Germinal center (tissue), 1 donor: ENCODE measurements around the gene CAVIN1.
"Not testable (repeated sequence)": the region's sequence is repeated elsewhere in the genome, so short reads cannot be mapped to it uniquely, and the experiment has no call there.

Source experiments
- DNase-seq: peaks from one replicate; pipeline ENCODE4 v3.0.0; 2012; ENCODE audit warnings: mixed read lengths, low spot score

The CAVIN1 gene

DNA sequence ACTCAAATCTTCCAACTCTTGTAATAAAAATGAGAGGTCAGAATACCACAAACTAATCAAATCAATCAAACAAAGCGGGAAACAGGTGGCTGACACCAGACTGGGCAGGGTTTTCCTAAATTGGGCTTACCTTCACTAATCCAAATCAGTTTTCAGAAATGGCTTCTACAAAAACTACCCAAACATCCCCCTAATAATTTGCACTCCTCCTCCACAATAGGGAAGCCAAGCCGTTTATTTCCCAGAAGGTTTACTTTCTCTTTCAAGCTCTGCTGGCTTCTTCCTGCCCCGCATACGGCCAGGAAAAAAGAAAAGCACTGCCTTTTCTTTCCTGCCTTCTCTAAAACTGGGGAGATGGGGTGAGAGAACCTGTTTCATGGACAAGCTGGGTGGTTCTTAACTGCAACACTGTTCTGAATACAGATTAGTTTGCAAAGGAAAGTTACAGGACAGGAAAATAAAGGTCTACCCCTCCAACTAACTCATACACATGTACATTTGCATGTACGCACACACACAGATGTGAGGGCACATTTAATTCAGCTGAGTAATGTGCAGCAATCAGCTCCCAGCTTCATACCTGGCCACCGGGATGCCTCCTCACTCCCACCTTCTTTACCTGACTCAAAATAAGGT lies 44.0 kb downstream of the CAVIN1 start:
- DNase-seq, result peak; percentile 50

DNA sequence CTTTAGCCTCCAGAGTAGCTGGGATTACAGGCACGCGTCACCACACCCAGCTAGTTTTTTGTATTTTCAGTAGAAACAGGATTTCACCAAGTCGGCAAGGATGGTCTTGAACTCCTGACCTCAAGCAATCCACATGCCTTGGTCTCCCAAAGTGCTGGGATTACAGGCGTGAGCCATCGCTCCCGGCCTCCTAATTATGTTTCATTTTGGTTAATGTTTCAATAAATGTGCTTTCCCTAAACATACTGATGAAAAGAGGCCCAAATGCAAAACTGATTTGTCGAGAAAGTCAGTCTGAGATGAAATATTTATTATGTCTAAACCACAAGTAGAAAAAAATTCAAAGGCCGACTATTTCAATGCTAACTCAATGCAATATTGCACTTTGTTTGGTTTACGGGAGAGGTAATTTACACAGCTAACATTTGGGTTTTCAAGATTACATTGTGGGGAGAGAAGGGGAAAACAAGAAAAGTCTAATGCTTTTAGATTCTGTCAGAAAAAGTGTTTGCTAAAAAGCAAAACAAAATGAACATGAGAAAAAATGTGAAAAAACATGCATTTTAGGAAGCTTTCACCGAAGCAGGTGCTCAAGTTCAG lies 44.6 kb downstream of the CAVIN1 start:
- DNase-seq, result no peak

DNA sequence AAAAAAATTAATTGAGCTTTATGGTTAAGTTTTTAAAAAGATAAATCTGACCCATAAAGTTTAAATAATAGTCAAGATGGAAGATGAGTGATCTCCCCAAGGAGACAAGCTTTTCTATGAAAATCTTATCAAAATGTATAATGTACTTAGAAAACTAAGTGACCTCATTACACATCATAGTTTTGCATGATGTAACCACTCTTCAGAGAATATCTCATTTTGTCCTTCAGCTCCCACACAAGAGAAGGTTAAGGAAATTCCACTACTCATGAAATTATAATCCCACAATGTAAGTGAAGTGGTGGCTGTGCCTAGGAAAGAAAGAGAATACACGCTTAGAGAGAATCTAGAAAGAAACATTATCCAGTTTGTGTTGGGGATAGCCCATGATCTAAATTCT lies 49.2 kb downstream of the CAVIN1 start:
- no peak for DNase-seq

DNA sequence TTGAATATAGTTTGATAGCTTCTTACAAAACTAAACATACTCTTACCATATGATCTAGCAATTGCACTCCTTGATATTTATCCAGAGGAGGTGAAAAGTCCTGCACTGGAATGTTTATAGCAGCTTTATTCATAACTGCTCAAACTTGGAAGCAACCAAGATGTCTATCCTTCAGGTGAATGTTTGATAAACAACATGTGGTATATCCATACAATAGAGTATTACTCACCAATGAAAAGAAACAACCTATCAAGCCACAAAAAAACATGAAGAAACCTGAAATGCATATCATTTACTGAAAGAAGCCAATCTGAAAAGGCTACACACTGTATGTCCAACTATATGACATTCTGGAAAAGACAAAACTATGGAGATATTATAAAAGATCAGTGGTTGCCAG lies 50.9 kb downstream of the CAVIN1 start:
- DNase-seq, result no peak

DNA sequence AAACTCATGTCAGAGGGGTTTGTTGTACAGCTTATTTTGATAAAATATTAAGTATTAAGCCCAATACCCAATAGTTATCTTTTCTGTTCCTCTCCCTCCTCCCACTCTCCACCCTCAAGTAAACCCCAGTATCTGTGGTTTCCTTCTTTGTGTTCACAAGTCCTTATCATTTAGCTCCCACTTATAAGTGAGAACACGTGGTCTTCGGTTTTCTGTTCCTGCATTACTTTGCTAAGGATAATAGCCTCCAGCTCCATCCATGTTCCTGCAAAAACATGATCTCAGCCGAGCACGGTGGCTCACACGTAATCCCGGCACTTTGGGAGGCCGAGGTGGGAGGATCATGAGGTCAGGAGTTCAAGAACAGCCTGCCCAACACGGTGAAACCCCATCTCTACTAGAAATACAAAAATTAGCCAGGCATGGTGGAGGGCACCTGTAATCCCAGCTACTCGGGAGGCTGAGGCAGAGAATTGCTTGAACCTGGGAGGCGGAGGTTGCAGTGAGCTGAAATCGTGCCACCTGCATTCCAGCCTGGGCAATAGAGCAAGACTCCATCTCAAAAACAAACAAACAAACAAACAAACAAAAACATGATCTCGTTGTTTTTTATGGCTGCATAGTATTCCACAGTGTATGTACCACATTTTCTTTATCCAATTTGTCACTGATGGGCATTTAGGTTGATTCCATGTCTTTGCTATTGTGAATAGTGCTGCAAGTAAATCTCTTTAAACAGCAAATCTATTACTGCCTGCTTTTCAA lies 54.1 kb downstream of the CAVIN1 start:
- not testable (repeated sequence) for DNase-seq

DNA sequence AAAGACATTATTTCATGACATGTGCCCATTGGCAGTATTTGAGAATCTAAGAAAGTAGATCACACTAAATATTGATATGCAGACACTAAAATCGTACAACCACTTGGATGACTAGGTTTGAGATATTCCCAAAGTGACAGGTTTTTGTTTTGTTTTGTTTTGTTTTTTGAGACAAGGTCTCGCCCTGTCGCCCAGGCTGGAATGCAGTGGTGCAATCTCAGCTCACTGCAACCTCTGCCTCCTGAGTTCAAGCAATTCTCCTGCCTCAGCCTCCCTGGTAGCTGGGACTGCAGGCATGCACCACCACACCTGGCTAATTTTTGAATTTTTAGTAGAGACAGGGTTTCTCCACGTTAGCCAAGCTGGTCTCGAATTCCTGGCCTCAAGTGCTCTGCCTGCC lies 54.7 kb downstream of the CAVIN1 start:
- DNase-seq, result not testable (repeated sequence)

DNA sequence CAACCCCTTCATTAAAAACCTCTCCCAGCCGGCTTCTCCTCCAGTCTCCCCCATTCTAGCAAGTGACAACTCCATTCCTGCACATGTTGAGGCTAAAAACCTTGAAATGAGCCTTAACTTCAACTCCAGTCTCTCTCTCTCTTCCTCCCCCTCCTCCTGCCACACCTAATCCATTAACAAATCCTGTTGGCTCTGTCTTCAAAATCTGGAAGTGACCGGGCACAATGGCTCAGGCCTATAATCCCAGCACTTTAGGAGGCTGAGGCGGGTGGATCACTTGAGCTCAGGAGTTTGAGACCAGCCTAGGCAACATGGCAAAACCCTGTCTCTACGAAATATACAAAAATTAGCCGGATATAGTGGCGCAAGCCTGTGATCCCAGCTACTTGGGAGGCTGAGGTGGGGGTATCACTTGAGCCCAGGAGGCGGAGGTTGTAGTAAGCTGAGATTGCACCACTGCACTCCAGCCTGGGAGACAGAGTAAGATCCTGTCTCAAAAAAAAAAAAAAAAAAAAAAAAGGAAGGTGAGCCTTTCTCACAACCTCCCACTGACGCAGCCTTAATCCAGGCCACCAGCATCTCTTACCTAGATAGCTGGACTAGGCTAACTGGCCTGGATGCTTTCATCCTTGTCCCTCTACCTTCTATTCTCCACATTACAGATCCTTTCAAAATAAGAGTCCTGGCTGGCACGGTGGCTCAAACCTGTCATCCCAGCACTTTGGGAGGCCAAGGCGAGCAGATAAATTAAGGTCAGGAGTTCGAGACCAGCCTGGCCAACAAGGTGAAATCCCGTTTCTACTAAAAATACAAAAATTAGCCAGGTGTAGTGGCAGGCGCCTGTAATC lies 56.7 kb downstream of the CAVIN1 start:
- not testable (repeated sequence) for DNase-seq

DNA sequence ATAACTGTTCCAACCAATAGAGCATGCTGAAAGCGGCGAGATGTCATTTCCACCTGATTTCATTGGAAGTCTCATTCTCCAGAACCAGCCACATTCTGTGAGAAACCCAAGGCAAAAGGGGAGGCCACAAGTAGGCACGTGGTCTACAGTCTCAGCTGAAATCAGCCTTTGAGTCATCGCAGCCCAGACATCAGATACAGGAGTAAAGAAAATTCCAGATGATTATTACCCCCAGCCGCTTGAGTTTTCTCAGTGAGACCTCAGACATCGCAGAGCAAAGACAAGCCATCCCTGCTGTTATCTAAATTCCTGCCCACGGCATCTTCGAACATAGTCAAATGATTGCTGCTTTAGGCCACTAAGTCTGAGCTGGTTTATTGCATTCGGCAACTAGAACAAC lies 57.9 kb downstream of the CAVIN1 start:
- no peak for DNase-seq

DNA sequence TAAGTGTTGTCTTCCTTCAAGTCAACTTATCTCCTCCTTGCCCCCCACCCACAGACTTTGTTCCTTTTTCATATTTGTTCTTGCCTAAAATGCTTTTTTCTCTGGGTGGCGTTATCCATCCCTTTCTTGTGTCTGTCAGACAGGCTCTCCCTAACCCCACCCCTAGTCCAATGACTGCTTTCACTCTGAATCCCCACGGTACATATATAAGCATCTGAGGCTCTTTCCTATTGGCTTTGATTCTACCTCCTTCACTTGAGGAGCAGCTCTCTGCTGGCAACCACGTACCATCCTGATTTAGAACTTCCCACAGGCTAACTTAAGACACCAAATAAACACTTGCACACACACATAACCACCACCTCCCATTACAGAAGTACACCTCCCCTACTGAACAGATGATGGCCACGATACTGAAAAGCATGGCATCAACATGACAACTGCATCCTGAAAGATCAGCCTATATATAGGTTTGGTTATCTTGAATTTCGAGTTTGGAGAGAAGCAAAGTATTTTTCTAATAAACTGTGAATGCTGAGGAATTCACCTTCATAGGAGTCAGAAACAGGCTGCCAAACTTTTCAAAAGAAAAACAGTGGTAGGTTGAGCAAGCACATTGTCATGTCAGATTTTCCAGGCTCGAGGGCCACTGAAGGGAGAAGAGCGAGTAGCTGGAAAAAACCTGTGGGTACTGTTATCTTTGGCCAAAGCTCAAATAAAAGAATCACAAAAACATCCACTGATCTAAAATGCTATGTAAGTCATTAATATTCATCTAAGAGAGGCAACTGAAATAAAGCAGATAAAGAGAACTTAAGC lies 59.1 kb downstream of the CAVIN1 start:
- DNase-seq, result no peak

DNA sequence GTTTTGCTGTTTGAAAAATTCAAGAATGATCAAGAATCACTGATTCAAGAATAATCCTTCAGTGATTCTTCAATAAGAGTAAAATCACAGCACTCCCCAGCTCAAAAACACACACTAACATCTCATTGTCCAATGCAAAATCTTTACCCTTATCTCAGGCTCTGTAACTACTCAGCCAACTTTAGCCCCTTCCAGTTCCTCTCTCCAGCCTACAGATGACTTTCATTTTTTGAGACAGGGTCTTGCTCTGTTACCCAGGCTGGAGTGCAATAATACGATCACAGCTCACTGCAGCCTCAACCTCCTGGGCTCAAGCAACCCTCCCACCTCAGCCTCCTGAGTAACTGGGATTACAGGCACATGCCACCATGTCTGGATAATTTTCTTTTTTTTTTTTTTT lies 59.8 kb downstream of the CAVIN1 start:
- DNase-seq, result no peak

DNA sequence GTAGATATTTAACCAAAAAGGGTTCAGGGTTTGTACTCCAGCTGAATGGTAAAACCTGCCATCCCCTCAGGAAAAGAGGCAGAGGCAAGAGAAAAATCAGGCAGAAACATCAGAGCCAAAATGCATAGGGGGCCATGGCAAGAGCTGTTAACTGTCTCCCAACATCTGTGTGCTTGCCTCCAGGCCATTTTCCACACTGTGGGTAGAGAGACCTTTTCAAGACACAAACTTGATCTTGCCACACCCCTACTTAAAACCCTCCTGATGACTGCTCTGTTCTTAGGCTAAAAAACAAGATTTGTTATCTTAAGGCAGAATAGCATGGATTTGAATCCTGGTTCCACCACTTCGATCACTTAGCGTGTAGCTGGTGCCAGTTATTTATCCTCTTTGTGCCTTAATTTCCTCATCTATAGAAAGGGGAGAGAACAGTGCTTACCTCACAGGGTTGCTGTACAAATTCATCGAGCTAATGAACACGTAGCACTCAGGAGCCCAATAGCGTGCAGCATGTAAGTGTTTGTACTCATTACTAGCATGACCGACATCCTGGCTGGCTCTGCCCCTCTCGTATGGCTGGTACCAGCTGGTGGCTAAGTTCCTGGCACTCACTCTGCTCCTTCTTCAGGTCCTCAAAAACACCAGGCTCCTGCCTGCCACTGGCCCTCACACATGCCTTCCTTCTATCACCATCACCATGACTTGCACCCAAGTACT lies 60.7 kb downstream of the CAVIN1 start:
- DNase-seq, result no peak

DNA sequence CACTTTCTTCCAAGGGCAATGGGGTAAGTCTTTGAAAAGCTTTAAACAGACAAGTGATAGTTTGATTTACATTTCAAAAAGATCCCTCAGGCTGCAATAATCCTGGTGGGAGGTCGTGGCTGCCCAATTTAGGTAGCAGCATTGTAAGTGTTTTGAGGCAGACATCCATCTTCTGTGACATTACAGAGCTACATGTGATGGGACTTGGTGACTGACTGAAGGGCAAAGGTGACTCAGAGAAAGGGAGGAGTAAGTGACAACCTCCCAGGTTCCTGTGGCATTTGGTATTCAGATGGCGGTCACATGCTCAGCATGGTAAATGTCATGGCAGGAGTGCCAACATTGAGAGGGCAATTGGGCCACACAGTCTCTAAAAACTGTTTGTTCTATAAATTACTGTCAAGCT lies 61.3 kb downstream of the CAVIN1 start:
- DNase-seq, result no peak

DNA sequence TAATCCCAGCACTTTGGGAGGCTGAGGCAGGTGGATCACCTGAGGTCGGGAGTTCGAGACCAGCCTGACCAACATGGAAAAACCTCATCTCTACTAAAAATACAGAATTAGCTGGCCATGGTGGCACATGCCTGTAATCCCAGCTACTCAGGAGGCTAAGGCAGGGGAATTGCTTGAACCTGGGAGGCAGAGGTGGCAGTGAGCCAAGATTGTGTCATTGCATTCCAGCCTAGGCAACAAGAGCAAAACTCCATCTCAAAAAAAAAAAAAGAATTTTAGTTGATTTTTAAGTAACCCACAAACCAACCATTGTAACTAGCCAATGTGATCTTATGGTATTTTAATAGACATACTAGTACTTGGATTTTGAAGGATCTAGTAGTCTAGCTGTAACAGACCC lies 62.7 kb downstream of the CAVIN1 start:
- not testable (repeated sequence) for DNase-seq

DNA sequence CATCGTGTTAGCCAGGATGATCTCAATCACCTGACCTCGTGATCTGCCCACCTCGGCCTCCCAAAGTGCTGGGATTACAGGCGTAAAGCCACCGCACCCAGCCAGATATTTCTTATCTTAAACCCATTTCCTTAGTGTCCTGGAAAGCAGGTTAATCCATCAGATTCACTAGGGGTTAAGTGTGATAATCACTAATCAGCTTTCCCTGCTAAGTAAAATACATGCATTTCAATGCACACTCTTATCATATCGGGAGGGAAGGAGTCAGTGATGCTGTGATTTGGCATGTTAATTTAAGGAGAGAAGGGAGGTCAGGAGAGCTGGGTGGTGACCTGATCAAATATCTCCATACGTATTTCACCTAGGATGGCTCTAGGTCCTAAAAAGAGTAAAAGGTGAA lies 63.9 kb downstream of the CAVIN1 start:
- no peak for DNase-seq

DNA sequence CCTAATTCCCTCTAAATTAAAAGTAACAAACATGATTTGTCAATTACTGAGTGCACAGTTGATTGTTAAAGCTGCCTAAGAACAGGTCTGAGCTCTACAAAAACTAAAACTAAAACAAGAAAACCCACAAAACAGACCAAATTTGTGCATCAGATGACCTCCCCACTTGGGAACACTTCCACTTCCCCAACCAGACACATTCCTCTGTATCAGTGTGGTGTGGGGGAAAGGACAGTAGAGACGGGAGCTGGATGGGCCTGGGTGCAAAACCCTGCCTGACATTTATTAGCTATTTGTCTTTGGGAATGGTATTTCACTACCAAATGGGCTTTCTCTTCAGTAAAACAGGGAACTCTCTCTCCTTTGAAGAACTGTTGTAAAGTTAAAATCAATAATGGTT lies 64.6 kb downstream of the CAVIN1 start:
- no peak for DNase-seq

DNA sequence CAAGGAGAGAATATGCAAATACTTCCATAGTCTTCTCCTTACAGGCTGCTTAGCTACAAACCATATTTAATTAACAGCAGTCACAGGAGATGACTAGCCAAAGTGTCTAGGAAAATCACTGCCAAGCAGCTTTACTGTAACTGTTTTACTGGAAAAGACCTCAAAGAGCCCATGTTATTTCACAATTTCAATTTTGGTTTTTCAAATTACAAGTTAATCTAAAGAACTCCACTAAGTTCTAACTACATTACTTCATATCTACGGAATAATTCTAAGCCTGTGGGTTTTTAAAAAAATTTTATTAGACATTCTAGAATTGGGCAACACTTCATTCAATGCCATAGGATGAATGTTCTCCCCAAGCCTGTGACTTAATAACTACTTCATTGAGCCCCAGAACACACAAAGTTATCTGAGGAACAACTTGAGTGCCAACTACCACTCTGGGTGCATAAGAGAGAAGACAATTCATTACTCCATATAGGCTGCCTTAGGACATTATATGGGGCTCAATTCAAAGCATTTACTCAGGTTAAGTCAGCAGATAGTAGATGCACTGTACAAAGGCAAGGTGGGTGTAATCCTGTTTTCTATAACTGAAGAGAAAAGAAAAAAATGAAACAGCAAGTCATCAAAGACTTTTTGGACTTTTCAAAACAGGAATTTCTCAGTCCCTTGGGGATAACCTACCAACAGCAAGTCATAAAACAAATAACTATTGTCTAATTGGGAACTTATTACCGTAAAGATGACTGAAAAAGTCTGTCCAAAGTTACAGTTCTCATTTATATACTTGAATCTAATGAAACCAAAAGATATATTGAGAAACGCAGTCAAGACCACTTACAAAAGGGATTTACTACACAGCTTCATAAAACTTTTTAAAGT lies 67.9 kb downstream of the CAVIN1 start:
- no peak for DNase-seq
